IPS-18c (cell line): ENCODE results near the gene TAPBP.
A peak's percentile ranks its signal among the peaks of the same experiment; 100 is the strongest.

Source experiments
- H3K4me3 ChIP-seq: 2 replicates; pipeline ENCODE4 v1.7.0; 2013; ENCODE audit warnings: low read depth, mild to moderate bottlenecking, low read length, moderate library complexity; ENCODE audit not compliant: insufficient read depth
- H3K9me3 ChIP-seq: one replicate; pipeline ENCODE4 v1.6.1; 2013; ENCODE audit warnings: mild to moderate bottlenecking, low read length, moderate library complexity; ENCODE audit not compliant: control insufficient read depth, insufficient read depth

The TAPBP gene

DNA sequence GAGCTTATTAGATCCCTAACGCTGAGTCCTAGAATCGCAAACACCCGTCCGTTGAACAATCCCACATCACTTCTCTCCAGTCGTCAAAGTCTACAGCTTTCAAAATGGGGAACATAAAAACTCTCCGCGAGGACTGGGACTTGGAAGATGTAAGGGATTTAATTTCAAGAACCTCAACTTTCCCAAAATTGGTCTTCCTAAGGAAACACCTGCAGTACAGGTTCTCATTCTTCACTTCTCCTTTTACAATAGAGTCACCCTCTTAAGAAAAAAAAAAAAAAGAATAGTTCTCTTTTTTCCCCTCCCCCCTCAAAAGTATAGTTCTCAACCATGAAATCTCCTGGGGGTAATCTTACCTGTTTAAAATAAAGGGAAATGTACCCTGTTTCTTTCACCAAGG, 10.2 kb upstream of the TAPBP start:
- Histone ChIP-seq H3K9me3 (peaks cover 2% of the 10 kb centered on the region), H3K4me3 (peak overlapping the region; percentile 60)

DNA sequence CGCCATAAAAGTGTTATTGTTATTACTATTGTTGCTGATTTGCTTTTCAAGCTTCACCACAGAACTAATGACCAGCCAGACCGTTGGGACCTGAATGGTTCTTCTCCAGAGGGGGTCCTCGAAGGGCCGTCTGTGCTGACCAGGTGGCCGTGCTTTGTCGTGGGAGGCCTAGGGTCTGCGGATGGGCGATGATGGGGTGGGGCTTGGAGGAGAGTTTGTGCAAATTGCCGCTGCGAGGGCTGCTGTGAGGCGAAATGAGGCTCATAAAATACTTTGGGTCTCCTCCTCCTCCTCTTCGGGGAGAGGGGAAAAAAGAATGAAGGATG, 9.7 kb upstream of the TAPBP start:
- Histone ChIP-seq H3K4me3 (peak overlapping the region; percentile 60), H3K9me3 (peaks cover 2% of the 10 kb centered on the region)

DNA sequence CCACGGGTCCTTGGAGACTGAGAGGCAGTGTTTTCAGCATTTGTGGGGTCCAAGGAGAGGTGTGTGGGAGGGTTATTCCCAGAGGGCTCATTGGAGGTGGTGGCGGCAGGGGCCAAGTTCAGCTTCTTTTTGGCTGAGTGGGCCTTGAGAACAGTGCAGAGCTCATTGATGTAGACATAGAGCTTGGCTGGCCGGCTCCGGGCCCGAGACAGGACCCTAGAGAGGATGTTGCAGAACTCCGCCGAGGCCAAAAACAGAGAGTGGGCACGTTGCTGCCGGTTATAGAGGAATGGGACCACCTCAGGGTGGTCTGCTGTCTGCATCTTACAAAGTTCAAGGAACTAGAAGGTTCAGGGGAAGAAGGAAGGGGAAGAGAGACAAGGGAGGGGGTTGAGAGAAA, 7.3 kb upstream of the TAPBP start:
- Histone ChIP-seq H3K9me3 (peaks cover 2% of the 10 kb centered on the region), H3K4me3 (peak overlapping the region; percentile 60)

- H3K4me3 ChIP-seq: peak overlapping the region; percentile 60; the same call in 1 of the 2 replicates
- H3K9me3 ChIP-seq: peaks cover 2% of the 10 kb centered on the region
These were observed 6.7 kb upstream of the TAPBP start for GRCh38 chr6:33320315-33321181.

DNA sequence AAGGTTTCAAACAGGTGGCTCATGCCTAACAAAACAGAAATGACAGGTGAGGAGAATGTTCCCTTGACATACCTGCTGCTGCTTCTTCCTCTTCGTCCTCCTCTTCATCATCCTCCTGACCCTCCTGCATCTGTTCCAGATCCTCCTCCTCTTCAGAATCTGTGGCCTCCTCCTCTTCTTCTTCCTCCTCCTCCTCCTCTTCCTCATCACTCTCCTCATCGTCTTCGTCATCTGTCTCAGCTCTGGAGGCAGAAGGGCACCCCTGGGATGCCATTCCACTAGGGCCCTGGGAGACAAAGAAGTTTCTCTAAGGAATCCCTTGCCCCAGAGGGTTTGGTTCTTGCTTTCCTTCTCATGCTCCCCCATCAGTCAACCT, 6.0 kb upstream of the TAPBP start:
- no peak overlapping the region for H3K4me3 ChIP-seq
- peaks cover 2% of the 10 kb centered on the region for H3K9me3 ChIP-seq

DNA sequence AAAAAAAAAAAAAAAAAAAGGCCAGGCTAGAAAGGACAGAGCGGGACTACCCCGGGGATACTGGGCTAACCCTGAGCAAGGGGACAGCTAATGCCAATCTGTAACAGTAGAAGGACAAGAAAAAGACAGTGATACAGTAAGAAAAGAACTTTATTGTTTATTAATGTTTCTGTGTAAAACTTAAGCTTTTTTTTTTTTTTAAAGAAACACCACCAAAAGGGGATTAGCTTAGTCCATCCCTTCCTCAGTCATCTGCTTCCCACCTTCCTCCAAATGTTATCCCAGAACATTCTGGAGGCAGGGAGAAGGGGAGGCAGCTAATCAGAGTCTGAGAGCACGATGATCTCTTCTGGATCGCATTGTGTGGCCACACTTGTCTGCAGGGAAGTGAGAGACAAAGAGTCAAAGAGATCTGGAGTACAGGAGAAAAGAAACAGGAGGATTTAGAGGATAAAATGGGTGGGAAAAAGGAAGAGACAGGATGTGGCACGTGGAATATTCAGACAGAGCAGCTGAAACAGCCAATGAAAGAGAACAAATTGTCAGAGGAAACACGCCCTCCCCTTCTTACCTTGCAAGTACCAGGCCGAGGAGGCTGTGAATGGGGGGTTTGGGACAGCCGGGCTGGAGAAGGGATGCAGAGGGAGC, 4.7 kb upstream of the TAPBP start:
- H3K4me3 ChIP-seq: peak overlapping the region; percentile 78
- H3K9me3 ChIP-seq: peaks cover 2% of the 10 kb centered on the region

DNA sequence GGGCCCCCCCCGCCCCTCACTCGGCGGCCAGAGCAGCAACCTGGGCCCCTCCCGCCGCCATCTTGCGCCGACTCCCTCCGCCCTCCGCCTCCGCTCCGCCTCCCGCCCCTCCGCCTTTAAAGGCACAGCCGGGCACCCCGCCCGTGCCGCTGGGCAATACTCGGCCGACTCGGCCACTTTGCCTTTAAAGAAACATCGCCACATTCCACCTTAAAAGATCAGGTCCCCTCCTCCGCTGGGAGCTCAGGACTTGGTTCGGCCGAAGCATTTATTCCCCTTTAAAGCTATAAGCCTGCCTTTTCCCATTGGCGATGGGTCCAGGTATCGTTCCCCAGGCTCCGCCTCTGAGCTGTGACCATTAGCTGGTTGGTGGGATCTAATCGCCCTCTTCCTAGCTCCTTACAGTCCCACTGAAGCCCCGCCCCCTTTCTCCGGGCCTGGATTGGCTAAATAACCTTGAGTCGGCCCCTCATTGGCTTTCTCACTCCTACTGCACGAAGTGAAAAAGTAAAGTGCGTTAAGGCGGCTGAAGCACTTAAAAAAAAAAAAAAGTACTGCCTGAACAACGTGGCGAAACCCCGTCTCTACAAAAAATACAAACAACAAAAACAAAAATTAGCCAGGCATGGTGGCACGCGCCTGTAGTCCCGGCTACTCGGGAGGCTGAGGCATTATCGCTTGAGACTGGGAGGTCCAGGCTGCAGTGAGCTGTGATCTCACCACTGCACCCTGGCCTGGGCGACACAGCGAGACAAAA, 4.0 kb upstream of the TAPBP start, which contains the start of gene ZBTB22:
TSS of gene ZBTB22 (minus strand) at position 76 of the 757 bp plus-strand sequence. CDS start 828 bp downstream, outside the sequence.
- Histone ChIP-seq H3K4me3 (peak within 1 kb of the TSS; percentile 78), H3K9me3 (peaks cover 2% of the 10 kb centered on the region)

DNA sequence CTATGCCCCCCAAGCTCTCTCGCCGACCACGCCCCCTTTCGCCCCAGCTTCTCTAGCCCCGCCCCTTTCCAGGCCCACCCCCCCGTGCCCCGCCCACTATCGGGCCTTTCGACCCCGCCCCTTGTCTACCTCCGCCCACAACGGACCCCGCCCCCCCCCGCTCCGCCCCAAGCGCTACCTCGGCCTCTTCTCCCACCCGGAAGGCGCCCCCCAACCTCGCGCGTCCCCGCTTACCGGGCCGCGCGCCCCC, 3.5 kb upstream of the TAPBP start:
- peak overlapping the region; percentile 50 for H3K4me3 ChIP-seq
- peaks cover 2% of the 10 kb centered on the region for H3K9me3 ChIP-seq

DNA sequence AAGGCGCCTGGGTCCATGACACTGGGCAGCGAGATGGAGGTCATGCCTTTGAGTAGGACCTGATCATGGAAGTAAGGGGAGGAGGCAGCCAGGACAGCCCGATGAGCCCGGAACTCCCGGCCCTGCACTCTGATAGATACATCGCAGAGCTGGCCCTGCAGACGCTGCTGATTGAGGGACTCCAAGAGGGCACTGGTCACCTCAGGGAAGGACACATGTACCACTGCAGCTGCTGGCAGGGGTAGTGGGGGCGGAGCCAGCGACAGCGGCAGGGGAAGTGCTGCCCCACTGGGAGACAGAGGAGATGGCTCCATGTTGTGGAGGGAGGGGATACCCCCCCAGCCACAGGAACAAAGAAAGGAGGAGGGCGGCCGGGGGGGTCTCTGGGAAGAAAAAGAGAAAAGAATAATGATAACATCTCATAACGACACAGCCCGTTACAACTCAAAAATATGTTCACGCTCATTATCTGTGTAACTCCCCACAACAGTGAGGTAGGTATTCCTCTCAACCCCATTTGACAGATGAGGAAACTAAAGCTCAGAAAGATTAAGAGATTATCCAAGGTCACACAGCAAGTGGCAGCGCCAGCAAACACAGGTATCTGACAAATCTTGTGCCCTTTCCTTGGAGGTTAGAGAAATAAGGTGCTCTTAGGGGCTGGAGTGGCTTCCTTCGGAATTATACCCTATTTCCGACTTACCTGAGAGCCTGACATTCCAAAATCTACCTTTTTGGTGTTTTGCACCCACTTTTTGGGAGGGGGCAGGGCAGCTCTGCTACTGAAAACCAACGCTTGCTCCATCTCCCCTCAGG, 2.9 kb upstream of the TAPBP start:
- H3K9me3 ChIP-seq: peaks cover 2% of the 10 kb centered on the region
- H3K4me3 ChIP-seq: peak overlapping the region; percentile 50

DNA sequence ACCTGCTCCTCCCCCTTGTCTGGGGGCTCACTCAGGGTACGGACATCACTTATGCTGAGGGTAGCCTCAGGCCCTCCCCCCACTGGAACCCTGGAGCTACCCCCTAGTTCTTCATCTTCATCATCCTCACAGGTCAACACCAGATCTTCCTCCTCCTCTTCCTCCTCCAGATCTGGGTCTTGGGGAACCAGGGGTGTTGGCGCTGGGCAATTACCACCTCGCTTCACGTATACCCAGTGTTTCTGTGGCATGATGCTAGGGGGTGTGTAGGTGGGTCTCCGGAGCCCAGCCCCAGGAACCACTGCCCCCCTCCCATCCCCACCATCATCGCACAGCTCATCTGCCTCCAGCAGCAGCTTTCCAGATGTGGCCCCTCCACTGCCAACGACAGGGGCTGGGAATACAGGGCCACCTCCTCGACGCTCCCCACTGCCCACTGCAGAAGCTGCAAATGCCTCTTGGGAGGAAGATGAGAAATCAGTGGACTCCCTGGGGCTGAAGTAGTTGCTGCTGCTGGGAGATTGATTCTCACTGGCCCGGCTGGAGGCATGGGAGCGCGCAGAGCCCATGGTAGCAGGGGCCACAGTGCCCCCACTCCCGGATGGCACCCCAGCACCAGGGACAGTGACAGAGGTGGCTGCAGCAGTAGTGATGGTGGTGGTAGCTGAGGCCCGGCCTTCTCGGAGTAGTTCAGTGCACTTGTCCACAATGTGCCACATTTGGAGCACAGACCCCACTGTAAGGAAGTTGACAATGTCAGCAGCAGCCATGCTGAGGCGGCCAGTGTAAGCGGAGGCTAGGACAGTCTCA, 2.1 kb upstream of the TAPBP start:
- H3K9me3 ChIP-seq: peaks cover 2% of the 10 kb centered on the region
- H3K4me3 ChIP-seq: no peak overlapping the region

GRCh38 chr6:33314943-33315792, 1.3 kb upstream of the TAPBP start:
- Histone ChIP-seq H3K9me3 (peaks cover 2% of the 10 kb centered on the region), H3K4me3 (peak overlapping the region; percentile 87)

DNA sequence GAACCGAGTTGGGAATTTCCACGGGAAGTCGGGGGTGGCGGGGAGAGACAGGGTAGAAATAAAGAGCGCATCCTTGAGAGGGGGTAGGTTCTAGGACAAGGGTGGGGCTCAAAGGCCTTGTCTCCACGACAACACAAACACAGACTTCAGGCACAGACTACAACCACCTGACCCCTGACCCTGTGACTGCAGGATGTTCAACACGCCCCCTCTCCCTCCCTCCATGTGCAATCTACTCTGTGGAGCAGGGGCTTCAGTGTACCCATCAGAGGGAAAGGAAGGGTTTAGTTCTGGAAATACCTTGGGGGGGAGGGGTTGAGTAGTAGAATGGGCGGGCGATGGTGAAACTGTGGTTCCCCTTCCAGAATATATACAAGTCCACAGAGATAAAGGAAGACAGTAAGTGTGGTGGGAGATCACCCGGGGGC, 651 bp upstream of the TAPBP start:
- Histone ChIP-seq H3K4me3 (peak overlapping the region; percentile 87), H3K9me3 (no peaks in the 10 kb centered on the region)

- H3K4me3 ChIP-seq: peak overlapping the region; percentile 87
- no peaks in the 10 kb centered on the region for H3K9me3 ChIP-seq
These were observed 671 bp downstream of the TAPBP start for GRCh38 chr6:33313105-33313708.

GRCh38 chr6:33312361-33313104, 1.3 kb downstream of the TAPBP start:
- peak overlapping the region; percentile 87 for H3K4me3 ChIP-seq
- no peaks in the 10 kb centered on the region for H3K9me3 ChIP-seq

- Histone ChIP-seq H3K9me3 (no peaks in the 10 kb centered on the region), H3K4me3 (no peak overlapping the region)
These were observed 7.5 kb downstream of the TAPBP start for GRCh38 chr6:33306356-33306755.
